ENCODE data around the gene RPS10. TPM values are rescaled to one million over a fixed set of nuclear protein-coding genes. Genes with fewer than 3 reads are reported as not detected.

RPS10 gene
- total and polyA plus RNA-seq, 2 donors (not counting 3 experiments of a cell fraction or from before 2014, with no cell fraction given) = 1,416 to 5,496 TPM

- no peak overlapping the region for H3K4me2 ChIP-seq (ENCODE audit: insufficient read depth, low read length)
- no peak overlapping the region for H3K27ac ChIP-seq (ENCODE audit: insufficient read depth, low read depth, low read length)
- no peaks in the 10 kb centered on the region for H3K9me1 ChIP-seq (replicated peaks; ENCODE audit: control insufficient read depth, extremely low read depth, insufficient read depth, low read length)
- H3K27me3 ChIP-seq (ENCODE audit: control insufficient read depth in 2 of 2, insufficient read depth in 2 of 2, low read length in 2 of 2) = no peaks in the 10 kb centered on the region
- TF ChIP-seq POLR2AphosphoS5 (IDR thresholded peaks at IDR 0.05; ENCODE audit: insufficient read depth, low read depth, low read length) = no peak
- no peak for TF ChIP-seq FOS (IDR thresholded peaks at IDR 0.05; ENCODE audit: borderline replicate concordance, insufficient read depth, low read length)
- no peak for TF ChIP-seq JUN (IDR thresholded peaks at IDR 0.05; ENCODE audit: borderline replicate concordance, insufficient read depth, insufficient read length, low read depth)
- TF ChIP-seq POLR2A (IDR thresholded peaks at IDR 0.05; ENCODE audit: low read depth, low read length) = no peak
- TF ChIP-seq CTCF (IDR thresholded peaks at IDR 0.05; ENCODE audit: extremely low read depth in 1 of 2, insufficient read depth in 1 of 2, low read depth in 1 of 2, low read length in 2 of 2) = no peak
- TF ChIP-seq EZH2 (IDR thresholded peaks at IDR 0.05; ENCODE audit: borderline replicate concordance, low read depth, low read length, severe bottlenecking) = no peak
- no peak for TF ChIP-seq MAX (IDR thresholded peaks at IDR 0.05; ENCODE audit: insufficient read depth, insufficient read length)
- no peak for TF ChIP-seq GATA2 (IDR thresholded peaks at IDR 0.05; ENCODE audit: insufficient read depth, insufficient read length, low read depth, low read length)
- TF ChIP-seq MYC (IDR thresholded peaks at IDR 0.05; ENCODE audit: low read depth, low read length) = no peak
- dilution Hi-C loops (cut with MboI; ENCODE audit: extremely low pct_ligation_motif_present, low sequenced_read_pairs) = no loop called here
- H3K36me3 ChIP-seq (ENCODE audit: control insufficient read depth in 2 of 2, extremely low read depth in 1 of 2, insufficient read depth in 2 of 2, low read length in 2 of 2) = no peaks in the 10 kb centered on the region
- no peak overlapping the region for H3K4me3 ChIP-seq (replicated peaks in 1 of 3; ENCODE audit: insufficient read depth in 1 of 3, low read depth in 1 of 3, low read length in 3 of 3)
- no peaks in the 10 kb centered on the region for H4K20me1 ChIP-seq (replicated peaks; ENCODE audit: control insufficient read depth, extremely low read depth, insufficient read depth, low read length)
- BruUV-seq (replicated peaks) = no TSS peak
- intact Hi-C loops (cut with micrococcal nuclease) = no loop called here
- H2AFZ ChIP-seq (ENCODE audit: low read depth, low read length) = no peak overlapping the region
- POLR2A ChIA-PET = no interaction called here
- peaks cover 93% of the 10 kb centered on the region for H3K79me2 ChIP-seq (ENCODE audit: control insufficient read depth, insufficient read depth, low read length)
- DNase-seq (ENCODE audit: low read depth, low spot score) = no peak
- CTCF ChIA-PET = interaction anchor here (1.1 kb wide), 1 partner anchor 61 kb away, joined by 3 read pairs; no protein-coding TSS in a partner anchor
- H3K9me3 ChIP-seq (replicated peaks; ENCODE audit: control insufficient read depth, insufficient read depth, low read length) = no peaks in the 10 kb centered on the region
- no peak overlapping the region for H3K9ac ChIP-seq (replicated peaks; ENCODE audit: extremely low read depth, insufficient read depth, low read length)
- no peak for FAIRE-seq
- no peaks in the 10 kb centered on the region for H3K4me1 ChIP-seq (ENCODE audit: control insufficient read depth, extremely low read depth, insufficient read depth, low read length)
Observed at GRCh38 chr6:34384321-34385153, 41.3 kb downstream of the RPS10 start.

Data from endothelial cell of umbilical vein (primary cell).